Motor neuron (in vitro differentiated cells): Measurements from ENCODE around the gene TIPIN. TPM values are rescaled to one million over a fixed set of nuclear protein-coding genes. Genes with fewer than 3 reads are reported as not detected.
"Not testable (repeated sequence)": the region's sequence is repeated elsewhere in the genome, so short reads cannot be mapped to it uniquely, and the experiment has no call there.

Experiments
- ATAC-seq, 8 experiments: fragments of 200-7000 bp; cut with Tn5 transposase; replicated peaks in 6 of 8; 2 replicates each; pipeline ENCODE4 v1.8.0; 2021; ENCODE audit warnings: mild to moderate bottlenecking in 8 of 8, moderate library complexity in 8 of 8
- H3K27ac ChIP-seq, 2 donors: fragments of 250-450 bp; sonication (Bioruptor Pico); 2 replicates each; pipeline ENCODE4 v1.9.0; 2021; ENCODE audit warnings: antibody characterized with exemption in 2 of 2, mild to moderate bottlenecking in 2 of 2, moderate library complexity in 1 of 2
- H3K4me1 ChIP-seq, 2 donors: fragments of 250-450 bp; sonication (Bioruptor Pico); replicated peaks in 1 of 2; 2 replicates each; pipeline ENCODE4 v1.6.1; 2021; ENCODE audit warnings: antibody characterized with exemption in 2 of 2, mild to moderate bottlenecking in 2 of 2, moderate library complexity in 1 of 2
- H3K4me3 ChIP-seq, 5 donors: fragments of 250-450 bp; sonication (Bioruptor Pico); 2 replicates each; pipeline ENCODE4 v1.9.0; 2021; ENCODE audit warnings: antibody characterized with exemption in 5 of 5, mild to moderate bottlenecking in 5 of 5, moderate library complexity in 4 of 5
- WGBS, 10 experiments: fragments of 450-650 bp; shearing (Covaris generic); methylation state at CpG; one replicate each; pipeline ENCODE4 v1.0.0; 2022; 5-methylcytosine and 5-hydroxymethylcytosine counted together
- in situ Hi-C, 9 experiments: fragments of 400-800 bp; cut with MboI; loops; one replicate each; pipeline ENCODE4 v1.15.0; 2021; ENCODE audit warnings: low sequenced_read_pairs in 9 of 9, low pct_unique_long_range_greater_than_20kb in 2 of 9; ENCODE audit not compliant: unreplicated experiment in 9 of 9
- total RNA-seq, 8 experiments: library from RNA; unstranded; fragments of 300-600 nt; gene quantifications; 2 replicates each; pipeline versions ENCODE4 v1.2.3 to v1.2.4, GENCODE V29; 2022

The TIPIN gene
- total RNA-seq, 8 experiments from 2014 or later, result 9.8 to 22.4 (median 13.2) TPM

DNA sequence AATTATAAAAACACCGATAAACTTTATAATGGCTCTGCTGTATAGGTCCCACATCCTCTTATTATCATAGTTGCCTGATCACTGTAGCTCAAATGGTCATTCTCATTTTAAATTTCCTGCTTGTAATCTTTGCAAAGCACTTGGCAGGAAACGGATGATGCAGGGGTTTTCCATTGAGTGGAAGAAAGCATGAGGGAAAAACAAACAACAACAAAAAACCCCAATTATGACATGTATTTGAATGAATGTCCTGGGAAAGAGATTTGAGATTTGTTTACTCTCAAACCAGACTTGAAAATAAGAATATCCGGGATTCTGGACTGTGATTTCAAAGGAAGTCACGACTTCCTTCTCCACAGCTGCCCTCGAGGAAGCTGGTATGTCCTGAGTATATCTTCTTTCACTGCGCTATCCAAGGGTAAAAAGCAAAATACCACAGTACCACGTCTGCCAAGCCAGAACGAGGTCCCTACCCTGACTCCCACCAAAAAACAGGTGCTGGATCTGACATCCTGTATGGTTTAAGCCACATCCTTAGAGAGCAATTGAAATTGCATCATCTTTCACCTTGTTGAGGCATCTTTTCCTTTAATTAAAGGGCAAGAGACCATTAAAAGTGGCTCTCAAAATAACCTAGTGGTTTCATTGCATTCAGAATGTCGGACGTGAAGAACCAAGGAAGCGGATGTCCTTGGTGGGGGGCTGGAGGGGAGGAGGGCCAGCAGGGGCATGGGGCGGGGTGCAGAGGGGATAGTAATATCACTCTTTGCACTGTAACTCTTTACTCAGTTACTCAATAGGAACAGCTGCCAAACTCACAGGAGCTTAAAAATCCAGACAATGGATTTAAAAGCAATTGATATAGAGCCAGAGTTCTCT, 13.5 kb upstream of the TIPIN start:
- Histone ChIP-seq H3K4me1 (peaks cover 0 to 9% of the 10 kb centered on the region in 2 donors), H3K27ac (peak overlapping the region in 1 of 2 donors; percentile 20), H3K4me3 (no peak overlapping the region)
- peak in 4 of 8 experiments; percentile 38 to 62 (median 44) for ATAC-seq
- 19 to 90% (median 68%) methylated on average over 2 to 9 of the region's 12 CpGs for WGBS, 10 experiments
- in situ Hi-C loops, result no loop called here

DNA sequence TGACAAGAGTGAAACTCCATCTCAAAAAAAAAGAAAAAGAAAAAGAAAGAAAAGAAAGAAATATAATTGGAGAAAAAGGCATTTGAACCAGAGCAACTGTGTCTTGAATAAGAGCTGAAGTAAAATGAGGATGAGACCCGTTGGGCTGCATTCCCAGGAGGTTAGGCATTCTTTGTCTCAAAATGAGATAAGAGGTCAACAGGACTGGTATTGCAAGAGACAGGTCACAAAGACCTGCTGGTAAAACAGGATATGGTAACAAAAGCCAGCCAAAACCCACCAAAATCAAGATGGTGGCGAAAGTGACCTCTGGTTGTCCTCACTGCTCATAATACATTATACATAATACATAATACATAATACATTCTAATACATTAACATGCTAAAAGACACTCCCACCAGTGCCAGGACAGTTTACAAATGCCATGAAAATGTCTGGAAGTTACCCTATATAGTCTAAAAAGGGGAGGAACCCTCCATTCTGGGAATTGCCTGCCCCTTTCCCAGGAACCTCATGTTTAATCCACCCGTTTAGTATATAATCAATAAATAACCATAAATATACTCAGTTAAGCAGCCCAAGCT, 8.6 kb upstream of the TIPIN start:
- H3K4me3 ChIP-seq, result no peak overlapping the region
- 58 to 100% (median 86%) methylated on average over 1 to 3 of the region's 3 CpGs; no CpG with 5 or more reads in 1 of the 10 experiments for WGBS, 10 experiments
- peaks cover 0 to 4% of the 10 kb centered on the region in 2 donors for H3K4me1 ChIP-seq
- ATAC-seq, result peak in 3 of 8 experiments; percentile 69 to 94 (median 88)
- H3K27ac ChIP-seq, result no peak overlapping the region
- in situ Hi-C loops, result no loop called here

DNA sequence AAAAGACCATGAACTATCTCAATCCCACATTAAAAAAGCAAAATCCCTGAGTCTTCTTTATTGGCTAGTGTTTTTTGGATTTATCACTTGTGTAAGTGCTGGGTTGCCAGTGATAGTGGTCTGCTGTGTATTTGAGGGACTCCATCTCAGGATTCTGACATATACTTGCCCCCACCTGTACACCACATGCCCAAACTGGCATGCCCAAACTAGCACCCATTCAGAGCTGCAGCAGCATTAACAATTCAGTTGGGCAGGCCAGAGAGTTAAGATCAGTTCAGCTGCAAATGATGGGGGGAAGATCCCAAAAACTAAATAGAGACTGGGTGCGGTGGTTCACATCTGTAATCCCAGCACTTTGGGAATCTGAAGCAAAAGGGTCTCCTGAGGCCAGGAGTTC, 6.3 kb upstream of the TIPIN start:
- in situ Hi-C loops, result no loop called here
- Histone ChIP-seq H3K4me1 (no peaks in the 10 kb centered on the region), H3K4me3 (no peak overlapping the region), H3K27ac (no peak overlapping the region)
- WGBS, 10 experiments, result 86 to 100% (median 100%) methylated on average over 1 of the region's 1 CpG; no CpG with 5 or more reads in 6 of the 10 experiments
- ATAC-seq, result no peak

DNA sequence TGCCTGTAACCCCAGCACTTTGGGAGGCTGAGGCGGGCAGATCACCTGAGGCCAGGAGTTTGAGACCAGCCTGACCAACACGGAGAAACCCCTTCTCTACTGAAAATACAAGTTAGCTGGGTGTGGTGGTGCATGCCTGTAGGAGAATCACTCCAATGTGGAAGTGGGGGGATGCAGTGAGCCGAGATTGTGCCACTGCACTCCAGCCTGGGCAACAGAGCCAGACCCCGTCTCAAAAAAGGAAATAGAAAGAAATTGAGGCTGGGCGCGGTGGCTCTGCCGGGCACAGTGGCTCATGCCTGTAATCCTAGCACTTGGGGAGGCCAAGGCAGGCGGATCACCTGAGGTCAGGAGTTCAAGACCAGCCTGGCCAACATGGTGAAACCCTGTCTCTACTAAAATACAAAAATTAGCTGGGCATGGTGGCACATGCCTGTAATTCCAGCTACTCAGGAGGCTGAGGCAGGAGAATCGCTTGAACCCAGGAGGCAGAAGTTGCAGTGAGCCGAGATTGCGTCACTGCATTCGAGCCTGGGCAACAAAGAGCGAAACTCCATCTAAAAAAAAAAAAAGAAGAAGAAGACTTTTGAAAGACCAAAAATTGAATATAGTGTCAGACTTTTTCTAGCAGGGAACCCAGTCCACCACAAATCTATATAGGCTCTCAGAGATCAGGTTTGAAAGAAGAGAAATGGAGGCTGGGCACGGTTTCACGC, 5.4 kb upstream of the TIPIN start:
- in situ Hi-C loops, ATAC-seq, H3K4me1 ChIP-seq, H3K27ac ChIP-seq, H3K4me3 ChIP-seq: not testable (repeated sequence)
- WGBS, 10 experiments, result 80 to 100% (median 88%) methylated on average over 1 to 12 of the region's 15 CpGs; no CpG with 5 or more reads in 2 of the 10 experiments

GRCh38 chr15:66359740-66360139, 3.3 kb upstream of the TIPIN start:
- in situ Hi-C loops, result no loop called here
- Histone ChIP-seq H3K4me3 (no peak overlapping the region), H3K4me1 (peaks cover 0 to 3% of the 10 kb centered on the region in 2 donors), H3K27ac (no peak overlapping the region)
- 85 to 100% (median 97%) methylated on average over 1 to 7 of the region's 7 CpGs; no CpG with 5 or more reads in 1 of the 10 experiments for WGBS, 10 experiments
- no peak for ATAC-seq

DNA sequence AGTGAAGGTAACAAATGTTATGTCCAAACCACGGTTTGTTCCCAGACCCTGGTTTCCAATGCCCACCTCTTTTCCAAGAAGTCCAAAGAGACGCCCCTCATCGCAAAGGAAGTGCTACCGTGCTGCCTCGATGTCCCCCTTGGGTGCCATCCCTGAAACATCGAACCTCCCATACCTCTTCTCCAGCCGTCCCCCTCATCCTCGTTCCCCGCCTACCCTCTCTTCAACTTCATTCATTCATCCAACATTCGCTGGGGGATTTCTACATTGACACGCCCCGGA, 467 bp downstream of the TIPIN start:
- in situ Hi-C loops, result no loop called here
- H3K4me3 ChIP-seq, result peak overlapping the region; percentile 45 to 56 (median 50)
- WGBS, 10 experiments, result 0 to 13% (median 0%) methylated on average over 1 to 5 of the region's 12 CpGs; no CpG with 5 or more reads in 2 of the 10 experiments
- peak overlapping the region; percentile 34 to 55 for H3K27ac ChIP-seq
- no peak for ATAC-seq
- peaks cover 0 to 3% of the 10 kb centered on the region in 2 donors for H3K4me1 ChIP-seq

- H3K27ac ChIP-seq, ATAC-seq, in situ Hi-C loops, H3K4me3 ChIP-seq, H3K4me1 ChIP-seq: not testable (repeated sequence)
- 38 to 100% (median 73%) methylated on average over 1 to 4 of the region's 5 CpGs; no CpG with 5 or more reads in 4 of the 10 experiments for WGBS, 10 experiments
These were observed 8.0 kb downstream of the TIPIN start for GRCh38 chr15:66348530-66348929.

DNA sequence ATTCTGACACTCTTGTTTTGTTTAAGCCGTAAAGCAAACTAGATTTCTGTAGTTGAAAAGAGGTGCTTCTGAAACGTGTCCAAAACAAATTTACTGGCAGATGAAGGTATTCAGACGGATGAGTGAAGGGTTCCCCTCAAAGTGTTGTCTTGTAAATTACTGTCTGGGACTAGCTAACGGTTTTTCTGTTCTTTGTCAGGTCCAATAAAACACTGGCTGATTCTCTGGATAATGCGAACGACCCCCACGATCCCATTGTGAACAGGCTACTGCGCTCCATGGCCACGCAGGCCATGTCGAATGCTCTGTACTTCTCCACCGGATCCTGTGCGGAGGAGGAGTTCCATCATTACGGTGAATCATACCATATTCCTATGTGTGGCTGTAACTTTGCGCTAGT, 27.7 kb downstream of the TIPIN start:
- Histone ChIP-seq H3K4me3 (no peak overlapping the region), H3K27ac (no peak overlapping the region), H3K4me1 (peaks cover 0 to 2% of the 10 kb centered on the region in 2 donors)
- WGBS, 10 experiments, result 75 to 94% (median 91%) methylated on average over 3 to 14 of the region's 14 CpGs
- in situ Hi-C loops, result no loop called here
- no peak for ATAC-seq

- no peak for ATAC-seq
- WGBS, 10 experiments, result 92 to 100% (median 100%) methylated on average over 2 to 4 of the region's 4 CpGs; no CpG with 5 or more reads in 5 of the 10 experiments
- H3K4me3 ChIP-seq, result no peak overlapping the region
- no peak overlapping the region for H3K27ac ChIP-seq
- H3K4me1 ChIP-seq, result peaks cover 0 to 5% of the 10 kb centered on the region in 2 donors
- in situ Hi-C loops, result no loop called here
These were observed 28.7 kb downstream of the TIPIN start for GRCh38 chr15:66327736-66328135.

- peaks cover 0 to 5% of the 10 kb centered on the region in 2 donors for H3K4me1 ChIP-seq
- in situ Hi-C loops, result no loop called here
- no peak overlapping the region for H3K27ac ChIP-seq
- WGBS, 10 experiments, result 85 to 100% (median 92%) methylated on average over 1 to 7 of the region's 11 CpGs; no CpG with 5 or more reads in 3 of the 10 experiments
- ATAC-seq, result no peak
- H3K4me3 ChIP-seq, result no peak overlapping the region
These were observed 30.4 kb downstream of the TIPIN start for GRCh38 chr15:66326051-66326450.

DNA sequence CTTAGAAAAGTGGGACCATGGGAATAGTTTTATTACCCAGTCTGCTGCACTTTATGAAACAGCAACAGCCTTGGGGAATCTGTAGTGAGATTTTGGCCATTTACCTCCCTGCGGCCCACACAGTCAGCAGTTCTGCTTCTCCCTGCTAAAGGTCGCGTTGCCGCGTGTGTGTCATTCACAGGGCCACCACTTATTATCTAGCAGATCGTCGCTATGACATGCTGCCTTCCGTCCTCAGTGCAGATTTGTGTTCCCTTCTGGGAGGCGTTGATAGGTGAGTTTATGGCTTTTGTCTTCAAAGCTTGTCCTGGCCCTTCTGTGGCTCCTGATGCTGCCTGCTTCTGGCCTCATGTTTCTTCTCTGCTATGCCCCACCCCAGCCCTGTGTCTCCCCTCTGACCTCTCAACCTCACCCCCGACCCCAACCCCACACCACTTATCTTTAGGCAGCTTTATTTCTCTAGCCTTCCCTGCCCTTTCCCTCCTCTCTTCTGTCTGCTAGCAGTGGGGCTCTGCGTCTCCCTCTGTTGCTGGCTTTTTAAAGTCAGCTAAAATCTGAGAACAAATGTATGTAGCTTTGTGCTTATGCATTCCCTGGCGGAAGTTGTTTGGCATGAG, 33.1 kb downstream of the TIPIN start:
- ATAC-seq, result peak in 2 of 8 experiments; percentile 21 to 38
- no peak overlapping the region for H3K4me3 ChIP-seq
- no peak overlapping the region for H3K27ac ChIP-seq
- in situ Hi-C loops, result no loop called here
- 20 to 97% (median 72%) methylated on average over 1 to 8 of the region's 12 CpGs; no CpG with 5 or more reads in 1 of the 10 experiments for WGBS, 10 experiments
- peaks cover 0 to 5% of the 10 kb centered on the region in 2 donors for H3K4me1 ChIP-seq

GRCh38 chr15:66312144-66312543, 44.3 kb downstream of the TIPIN start:
- H3K27ac ChIP-seq, result no peak overlapping the region
- ATAC-seq, result no peak
- no peaks in the 10 kb centered on the region for H3K4me1 ChIP-seq
- H3K4me3 ChIP-seq, result no peak overlapping the region
- 78 to 100% (median 87%) methylated on average over 1 to 2 of the region's 2 CpGs; no CpG with 5 or more reads in 4 of the 10 experiments for WGBS, 10 experiments
- in situ Hi-C loops, result no loop called here
